DMS53 treated with DMSO at 0.1 percent for 48 hours (cell line): ENCODE results near the gene AMPD2.

ENCODE experiments used
- DNase-seq: peaks from one replicate; lab custom pipeline; 2025; ENCODE audit not compliant: unreplicated experiment; lab: John Stamatoyannopoulos, UW

The AMPD2 gene

GRCh38 chr1:109619576-109620400, at the start of gene AMPD2, which contains the start of gene GNAT2:
AMPD2 (plus strand) TSS chr1:109619837; CDS start chr1:109621176, 1,339 bp downstream.
GNAT2 (minus strand) TSS chr1:109619616; CDS start chr1:109612870, 6,746 bp downstream.
- DNase-seq: peak; percentile 45

DNA sequence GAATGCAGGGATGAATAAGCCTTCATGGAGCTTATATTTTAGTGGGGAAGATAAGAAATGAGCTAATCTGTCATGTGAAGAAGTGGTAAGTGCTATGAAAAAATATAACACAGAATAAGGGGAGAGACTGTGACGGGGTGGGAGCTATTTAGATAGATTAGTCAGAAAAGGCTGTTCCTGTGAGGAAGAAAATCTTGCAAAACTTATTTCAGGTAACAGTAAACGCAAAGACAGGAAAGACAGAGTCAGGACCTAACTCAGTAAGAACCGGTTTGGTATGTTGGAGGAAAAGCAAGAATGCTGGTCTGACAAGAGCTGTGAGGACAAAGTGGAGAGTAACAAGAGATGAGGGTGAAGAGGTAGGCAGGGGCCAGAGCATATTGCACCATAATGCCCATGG, 49.2 kb upstream of the AMPD2 start:
- DNase-seq: no peak

- no peak for DNase-seq
Observed at GRCh38 chr1:109573785-109574184, 45.9 kb upstream of the AMPD2 start.

DNA sequence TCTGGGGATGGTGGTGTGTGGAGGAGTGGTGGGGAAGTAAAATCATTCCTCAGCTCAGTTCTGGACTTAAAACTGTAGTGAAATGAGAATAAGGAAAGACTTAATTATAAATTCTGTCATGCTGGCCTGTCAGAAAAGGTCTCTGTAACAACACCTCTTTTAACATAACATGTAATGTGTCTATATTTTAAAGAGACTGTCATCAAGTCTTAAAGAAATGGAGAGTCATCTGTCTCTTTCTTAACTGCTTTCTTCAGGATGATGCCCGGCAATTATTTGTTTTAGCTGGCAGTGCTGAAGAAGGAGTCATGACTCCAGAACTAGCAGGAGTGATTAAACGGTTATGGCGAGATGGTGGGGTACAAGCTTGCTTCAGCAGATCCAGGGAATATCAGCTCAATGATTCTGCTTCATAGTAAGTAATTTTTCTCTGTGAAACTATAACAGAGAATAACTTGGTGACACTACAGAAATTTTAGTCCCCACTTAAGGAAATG, 40.6 kb upstream of the AMPD2 start:
- DNase-seq: no peak

- no peak for DNase-seq
Observed at GRCh38 chr1:109579491-109579890, 40.1 kb upstream of the AMPD2 start.

DNA sequence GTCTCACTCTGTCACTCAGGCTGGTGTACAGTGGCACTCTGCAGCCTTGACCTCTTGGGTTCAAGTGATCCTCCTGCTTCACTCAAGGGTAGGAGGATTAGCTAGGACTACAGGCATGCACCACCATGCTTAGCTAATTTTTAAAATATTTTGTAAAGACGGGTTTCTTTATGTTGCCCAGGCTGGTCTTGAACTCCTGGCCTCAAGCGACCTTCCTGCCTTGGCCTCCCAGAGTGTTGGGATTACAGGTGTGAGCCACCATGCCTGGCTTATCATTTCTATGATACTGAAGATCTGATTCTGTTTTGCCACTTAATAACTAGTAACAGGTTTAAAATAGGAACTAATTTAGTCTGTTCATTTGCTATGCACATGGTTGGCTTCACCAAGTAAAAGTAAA, 37.6 kb upstream of the AMPD2 start:
- no peak for DNase-seq

- no peak for DNase-seq
Observed at GRCh38 chr1:109584766-109585165, 34.9 kb upstream of the AMPD2 start.

DNA sequence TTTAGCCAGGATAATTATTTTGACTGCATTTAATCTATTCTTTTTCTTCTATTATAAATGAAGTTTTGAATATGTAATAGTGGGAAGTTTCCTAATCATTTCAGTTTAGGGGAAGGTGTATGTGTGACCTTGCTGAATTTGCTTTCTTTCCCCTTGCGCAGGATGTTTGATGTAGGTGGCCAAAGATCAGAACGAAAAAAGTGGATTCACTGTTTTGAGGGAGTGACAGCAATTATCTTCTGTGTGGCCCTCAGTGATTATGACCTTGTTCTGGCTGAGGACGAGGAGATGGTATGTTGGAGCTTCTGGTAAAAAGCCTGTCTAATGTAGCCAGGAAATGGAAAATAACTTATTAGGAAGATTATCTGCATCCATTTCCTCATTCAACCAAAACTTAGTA, 33.6 kb upstream of the AMPD2 start:
- DNase-seq: no peak

- DNase-seq: no peak
Observed at GRCh38 chr1:109589177-109589576, 30.5 kb upstream of the AMPD2 start.

GRCh38 chr1:109589679-109590078, 30.0 kb upstream of the AMPD2 start:
- DNase-seq: no peak

GRCh38 chr1:109592916-109593315, 26.7 kb upstream of the AMPD2 start:
- no peak for DNase-seq

GRCh38 chr1:109595531-109595930, 24.1 kb upstream of the AMPD2 start:
- no peak for DNase-seq

- DNase-seq: no peak
Observed at GRCh38 chr1:109598156-109598555, 21.5 kb upstream of the AMPD2 start.

DNA sequence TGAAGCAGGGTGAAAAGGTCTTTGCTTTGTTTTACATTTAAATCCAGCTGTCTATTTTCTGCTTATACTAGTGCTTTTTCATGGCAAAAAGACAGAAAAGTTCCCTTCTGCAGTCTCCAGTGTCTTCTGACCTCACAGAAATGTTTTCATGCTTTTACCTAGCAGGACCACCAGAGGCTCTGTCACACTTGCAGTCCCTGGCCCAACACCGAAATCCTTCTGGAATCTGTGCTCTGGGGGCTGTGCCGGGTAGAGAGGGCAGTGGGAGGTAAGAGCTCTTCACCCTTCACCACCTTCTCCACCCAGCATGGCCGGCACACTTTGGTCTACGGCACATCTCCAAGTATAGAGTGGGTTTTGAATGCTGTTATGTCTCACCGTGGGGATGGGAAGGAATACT, 21.0 kb upstream of the AMPD2 start:
- DNase-seq: no peak

DNA sequence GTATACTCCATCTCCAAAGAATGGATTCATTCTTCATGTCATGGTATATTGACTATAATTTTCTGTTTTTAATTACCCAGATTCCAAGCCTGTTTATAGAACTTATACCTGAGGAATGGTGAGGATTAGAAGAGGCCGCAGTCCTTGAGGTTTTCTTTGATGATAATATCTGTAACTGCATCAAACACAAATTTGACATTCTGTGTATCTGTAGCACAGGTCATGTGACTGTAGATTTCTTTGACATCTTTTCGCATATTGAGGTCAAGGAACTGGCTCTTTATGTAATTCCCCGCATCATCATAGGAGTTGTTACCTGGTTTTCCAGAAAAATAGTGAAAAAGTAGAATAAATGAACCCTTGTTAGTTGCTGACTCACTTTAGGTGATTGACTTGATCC, 16.4 kb upstream of the AMPD2 start:
- no peak for DNase-seq

DNA sequence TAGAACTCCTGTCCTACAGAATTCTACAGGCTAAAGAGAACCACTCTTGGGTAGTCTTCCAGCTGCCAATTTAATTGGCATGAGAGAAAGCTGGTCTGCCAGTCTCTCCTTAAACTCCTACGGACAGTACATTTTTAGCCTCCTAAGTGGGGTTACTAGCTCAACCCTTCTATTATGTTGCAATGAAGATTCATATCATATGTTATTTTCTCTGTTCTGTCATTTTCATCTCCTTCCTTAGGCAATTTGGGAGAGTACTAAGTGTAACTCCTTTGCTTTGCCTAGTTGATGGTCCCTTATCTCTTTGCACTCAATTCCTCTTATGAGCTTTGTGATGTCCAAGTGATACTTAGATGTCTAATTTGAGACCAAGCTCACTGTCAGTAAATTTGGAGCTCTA, 14.3 kb upstream of the AMPD2 start:
- DNase-seq: no peak

- no peak for DNase-seq
Observed at GRCh38 chr1:109609881-109610280, 9.8 kb upstream of the AMPD2 start.

- no peak for DNase-seq
Observed at GRCh38 chr1:109610609-109611307, 8.9 kb upstream of the AMPD2 start.

DNA sequence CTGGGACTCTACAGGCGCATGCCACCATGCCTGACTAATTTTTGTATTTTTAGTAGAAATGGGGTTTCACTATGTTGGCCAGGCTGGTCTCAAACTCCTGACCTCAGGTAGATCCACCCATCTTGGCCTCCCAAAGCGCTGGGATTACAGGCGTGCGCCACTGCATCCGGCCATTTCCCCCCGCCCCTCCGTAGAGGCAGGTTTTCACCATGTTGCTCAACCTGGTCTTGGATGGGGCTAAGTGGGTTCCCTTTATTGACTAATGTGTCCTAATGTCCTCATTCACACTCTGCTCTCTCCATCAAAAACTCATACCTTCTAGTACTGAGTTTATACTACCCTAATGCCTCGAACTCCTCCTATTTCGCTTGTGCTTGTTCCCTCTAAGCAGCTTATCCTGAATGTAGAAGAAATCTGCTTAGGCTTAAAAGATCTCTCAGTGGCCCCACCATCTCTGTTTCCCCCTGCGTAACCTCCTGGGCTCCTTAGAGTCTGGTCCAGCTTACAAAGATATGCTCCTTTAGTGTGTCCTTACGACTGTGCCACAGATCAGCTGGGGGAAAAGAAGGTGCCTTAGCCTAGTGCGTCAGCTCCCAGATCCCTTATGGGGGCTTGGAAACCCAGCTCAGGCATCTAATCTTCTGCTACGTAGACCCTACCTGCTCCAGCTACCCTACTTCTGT, 8.2 kb upstream of the AMPD2 start:
- DNase-seq: no peak

GRCh38 chr1:109613361-109614147, 6.1 kb upstream of the AMPD2 start:
- no peak for DNase-seq

- no peak for DNase-seq
Observed at GRCh38 chr1:109615879-109616278, 3.8 kb upstream of the AMPD2 start.
